Subcutaneous abdominal adipose tissue (tissue), 5 donors: ENCODE results near the gene SNAPC1.

Experiments
- H3K27ac ChIP-seq: one replicate; pipeline ENCODE4 v1.7.0; 2013; ENCODE audit warnings: low read depth, mild to moderate bottlenecking, inconsistent platforms, low read length, moderate library complexity
- H3K27me3 ChIP-seq, 5 donors: one replicate each; pipeline ENCODE4 v1.7.0; 2013; ENCODE audit warnings: low read length in 5 of 5, inconsistent platforms in 1 of 5; ENCODE audit not compliant: control insufficient read depth in 5 of 5, insufficient read depth in 4 of 5
- H3K36me3 ChIP-seq, 5 donors: one replicate each; pipeline ENCODE4 v1.7.0; 2013; ENCODE audit warnings: low read length in 5 of 5; ENCODE audit not compliant: control insufficient read depth in 5 of 5, insufficient read depth in 5 of 5
- H3K4me1 ChIP-seq, 5 donors: one replicate each; pipeline ENCODE4 v1.7.0; 2013; ENCODE audit warnings: low read length in 5 of 5, mild to moderate bottlenecking in 3 of 5, moderate library complexity in 1 of 5; ENCODE audit not compliant: control insufficient read depth in 5 of 5, insufficient read depth in 5 of 5
- H3K4me3 ChIP-seq, 5 donors: one replicate each; pipeline ENCODE4 v1.7.0; 2013; ENCODE audit warnings: low read length in 5 of 5, low read depth in 1 of 5
- H3K9ac ChIP-seq, 5 donors: one replicate each; pipeline ENCODE4 v1.7.0; 2013; ENCODE audit warnings: low read length in 5 of 5, mild to moderate bottlenecking in 4 of 5, moderate library complexity in 3 of 5
- H3K9me3 ChIP-seq, 5 donors: one replicate each; pipeline ENCODE4 v1.7.0; 2013; ENCODE audit warnings: low read length in 5 of 5; ENCODE audit not compliant: control insufficient read depth in 5 of 5
- donor health status: healthy.
- donor health status: healthy.
- donor health status: healthy.
- donor health status: healthy.
- donor health status: healthy.

SNAPC1 gene

DNA sequence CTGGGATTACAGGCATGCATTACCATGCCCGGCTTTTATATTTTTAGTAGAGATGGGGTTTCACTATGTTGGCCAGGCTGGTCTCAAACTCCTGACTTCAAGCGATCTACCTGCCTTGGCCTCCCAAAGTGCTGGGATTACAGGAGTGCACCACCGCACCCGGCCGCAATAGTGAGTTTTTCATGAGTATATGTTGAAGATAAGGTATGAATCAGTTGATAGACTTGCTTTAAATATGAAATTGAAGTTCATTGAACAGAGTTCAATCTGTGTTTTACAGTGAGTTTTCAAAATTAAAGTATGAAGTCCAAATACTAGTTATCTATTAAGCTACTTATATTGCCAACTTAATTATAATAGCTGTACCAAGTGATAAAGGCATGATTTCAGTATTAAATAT, 35.1 kb downstream of the SNAPC1 start:
- Histone ChIP-seq H3K27me3 (no peaks in the 10 kb centered on the region), H3K4me1 (no peaks in the 10 kb centered on the region), H3K4me3 (no peak overlapping the region), H3K9ac (no peak overlapping the region), H3K9me3 (no peaks in the 10 kb centered on the region), H3K27ac (no peak overlapping the region), H3K36me3 (peaks cover 9 to 20% (median 13%) of the 10 kb centered on the region in 5 donors)

DNA sequence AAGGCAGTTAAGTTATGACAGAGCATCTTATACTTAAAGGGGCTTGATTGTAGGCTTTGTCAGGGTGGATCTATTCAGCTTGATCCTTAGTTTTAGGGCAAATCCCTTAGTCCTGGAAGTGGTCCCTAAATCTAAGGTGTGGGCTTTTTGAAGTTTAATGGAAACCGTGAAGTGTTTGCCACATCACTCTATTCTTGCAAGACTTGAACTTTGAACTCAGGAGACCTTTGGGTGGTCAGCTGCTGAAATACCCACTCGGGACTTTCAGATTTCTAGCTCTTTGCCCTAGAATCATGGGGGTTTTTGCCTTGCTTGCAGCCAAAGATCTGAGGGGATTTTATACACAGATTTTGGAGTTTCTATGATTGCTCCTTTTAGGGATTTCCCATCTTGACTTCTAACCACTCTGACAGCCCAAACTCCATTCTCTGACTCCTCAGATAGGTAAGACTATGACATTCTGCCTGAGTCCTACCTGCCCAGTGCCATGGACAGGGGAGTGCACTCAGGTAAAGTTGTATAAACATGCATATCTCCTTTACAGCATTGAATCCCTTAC, 39.9 kb downstream of the SNAPC1 start:
- no peak overlapping the region for H3K27ac ChIP-seq
- no peak overlapping the region for H3K9ac ChIP-seq
- H3K9me3 ChIP-seq, result no peaks in the 10 kb centered on the region
- H3K36me3 ChIP-seq, result no peaks in the 10 kb centered on the region
- no peak overlapping the region for H3K4me3 ChIP-seq
- no peaks in the 10 kb centered on the region for H3K4me1 ChIP-seq
- H3K27me3 ChIP-seq, result no peaks in the 10 kb centered on the region

- Histone ChIP-seq H3K27ac (no peak overlapping the region), H3K9ac (no peak overlapping the region), H3K27me3 (no peaks in the 10 kb centered on the region), H3K9me3 (no peaks in the 10 kb centered on the region), H3K36me3 (no peaks in the 10 kb centered on the region), H3K4me3 (no peak overlapping the region), H3K4me1 (no peaks in the 10 kb centered on the region)
Observed at GRCh38 chr14:61803755-61804154, 41.5 kb downstream of the SNAPC1 start.

DNA sequence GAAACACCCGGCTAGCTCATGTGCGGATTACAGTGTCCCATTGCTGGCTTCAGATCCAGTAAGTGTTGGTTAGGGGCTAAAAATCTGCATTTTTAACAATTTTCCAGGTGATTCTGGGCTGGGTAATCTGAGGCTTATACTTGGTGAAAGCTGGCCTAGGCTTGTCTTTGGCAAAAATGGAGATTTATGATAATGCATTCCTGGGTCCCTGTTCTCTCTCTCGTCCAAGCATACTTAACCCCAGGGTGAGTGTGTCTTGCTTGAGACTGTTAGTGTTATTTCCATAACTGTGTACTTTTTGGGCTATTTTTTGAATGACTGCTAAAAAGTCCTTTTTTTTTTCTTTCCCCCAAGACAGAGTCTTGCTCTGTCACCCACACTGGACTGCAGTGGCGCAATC, 43.2 kb downstream of the SNAPC1 start:
- Histone ChIP-seq H3K4me3 (no peak overlapping the region), H3K27ac (no peak overlapping the region), H3K27me3 (no peaks in the 10 kb centered on the region), H3K9me3 (no peaks in the 10 kb centered on the region), H3K9ac (no peak overlapping the region), H3K36me3 (no peaks in the 10 kb centered on the region), H3K4me1 (no peaks in the 10 kb centered on the region)

DNA sequence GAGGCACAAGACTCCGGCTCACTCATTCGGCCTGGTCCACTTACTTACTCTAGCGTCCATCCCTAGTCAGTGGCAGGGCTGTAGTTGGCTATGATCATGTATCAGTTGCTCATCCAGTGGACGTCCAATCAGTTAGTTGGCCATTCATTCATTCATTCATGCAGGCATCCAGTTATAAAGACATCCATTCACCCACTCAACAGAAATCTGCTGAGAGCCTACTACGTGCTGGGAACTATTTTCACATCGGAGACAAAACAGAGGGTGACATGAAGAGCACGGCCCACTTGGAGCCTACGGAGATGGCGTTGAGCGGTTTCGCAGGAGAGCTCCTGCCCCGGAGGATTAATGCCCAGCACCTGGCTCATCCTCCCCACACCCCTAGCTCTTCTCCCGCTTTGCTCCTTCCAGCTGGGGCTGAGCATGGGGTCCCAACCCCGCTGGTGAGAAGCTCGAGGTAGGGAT, 49.7 kb downstream of the SNAPC1 start:
- peaks cover 12 to 28% (median 25%) of the 10 kb centered on the region in 5 donors for H3K27me3 ChIP-seq
- no peaks in the 10 kb centered on the region for H3K36me3 ChIP-seq
- no peaks in the 10 kb centered on the region for H3K9me3 ChIP-seq
- no peak overlapping the region for H3K27ac ChIP-seq
- peaks cover 0 to 10% (median 7%) of the 10 kb centered on the region in 5 donors for H3K4me1 ChIP-seq
- H3K4me3 ChIP-seq, result no peak overlapping the region
- no peak overlapping the region for H3K9ac ChIP-seq

GRCh38 chr14:61812347-61813095, 50.3 kb downstream of the SNAPC1 start, which contains the start of gene SYT16:
Gene SYT16 (plus strand): TSS chr14:61812703.
- Histone ChIP-seq H3K4me1 (peaks cover 0 to 10% (median 7%) of the 10 kb centered on the region in 5 donors), H3K4me3 (peak within 1 kb of the TSS in 4 of 5 donors; percentile 22 to 82 (median 55)), H3K9ac (no peak within 1 kb of the TSS), H3K9me3 (peaks cover 0 to 3% (median 0%) of the 10 kb centered on the region in 5 donors), H3K27ac (no peak within 1 kb of the TSS), H3K27me3 (peaks cover 12 to 28% (median 25%) of the 10 kb centered on the region in 5 donors), H3K36me3 (no peaks in the 10 kb centered on the region)

GRCh38 chr14:61813096-61813606, 50.9 kb downstream of the SNAPC1 start:
- H3K27ac ChIP-seq, result no peak overlapping the region
- H3K4me1 ChIP-seq, result peaks cover 0 to 10% (median 7%) of the 10 kb centered on the region in 5 donors
- H3K27me3 ChIP-seq, result peaks cover 12 to 28% (median 25%) of the 10 kb centered on the region in 5 donors
- H3K9ac ChIP-seq, result no peak overlapping the region
- H3K36me3 ChIP-seq, result no peaks in the 10 kb centered on the region
- peak overlapping the region in 4 of 5 donors; percentile 22 to 82 (median 55) for H3K4me3 ChIP-seq
- peaks cover 0 to 5% (median 0%) of the 10 kb centered on the region in 5 donors for H3K9me3 ChIP-seq

DNA sequence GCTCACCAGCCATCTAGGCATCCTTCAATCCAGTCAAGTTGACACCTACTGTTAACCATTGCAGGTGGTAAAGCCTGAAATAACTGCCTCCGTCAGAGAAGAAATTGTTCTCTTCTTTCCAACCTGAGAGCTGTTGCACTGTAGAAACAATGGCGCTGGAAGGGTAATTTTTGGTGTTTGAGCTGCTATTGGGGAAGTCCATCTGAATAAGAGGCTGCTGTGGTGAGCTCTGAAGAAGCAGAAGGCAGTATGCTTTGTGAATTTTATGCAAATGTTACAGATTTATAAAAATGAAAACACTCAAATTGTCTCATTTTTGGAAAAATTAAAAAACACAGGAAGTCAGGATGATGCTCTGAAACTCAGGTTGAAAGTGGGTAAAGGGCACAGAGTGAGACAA, 60.2 kb downstream of the SNAPC1 start:
- H3K4me1 ChIP-seq, result no peaks in the 10 kb centered on the region
- no peak overlapping the region for H3K9ac ChIP-seq
- peaks cover 0 to 2% (median 0%) of the 10 kb centered on the region in 5 donors for H3K27me3 ChIP-seq
- no peaks in the 10 kb centered on the region for H3K36me3 ChIP-seq
- H3K27ac ChIP-seq, result no peak overlapping the region
- H3K9me3 ChIP-seq, result peaks cover 0 to 13% (median 9%) of the 10 kb centered on the region in 5 donors
- no peak overlapping the region for H3K4me3 ChIP-seq

GRCh38 chr14:61832783-61833182, 70.6 kb downstream of the SNAPC1 start:
- H3K27ac ChIP-seq, result no peak overlapping the region
- H3K4me3 ChIP-seq, result no peak overlapping the region
- no peaks in the 10 kb centered on the region for H3K9me3 ChIP-seq
- no peaks in the 10 kb centered on the region for H3K4me1 ChIP-seq
- H3K27me3 ChIP-seq, result no peaks in the 10 kb centered on the region
- H3K36me3 ChIP-seq, result no peaks in the 10 kb centered on the region
- no peak overlapping the region for H3K9ac ChIP-seq

DNA sequence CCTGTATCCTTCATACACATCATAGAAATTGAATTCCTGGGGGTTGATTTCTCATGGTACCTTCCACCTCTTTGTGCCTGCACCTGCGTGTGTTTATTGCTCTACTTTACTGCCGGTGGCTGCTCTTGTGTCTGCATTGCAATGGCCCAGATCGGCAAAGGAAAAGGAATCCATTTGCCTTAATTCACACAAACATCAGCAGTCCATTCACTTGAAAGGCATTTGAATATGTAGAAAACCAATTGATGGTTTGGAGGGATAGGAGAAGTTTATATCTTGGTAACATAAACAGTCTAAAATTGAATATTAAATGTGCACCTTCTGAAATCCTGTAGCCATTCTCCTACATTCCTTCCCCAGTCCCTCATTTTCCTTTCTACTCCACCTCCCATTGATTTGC, 74.0 kb downstream of the SNAPC1 start:
- H3K9me3 ChIP-seq, result no peaks in the 10 kb centered on the region
- no peak overlapping the region for H3K27ac ChIP-seq
- no peaks in the 10 kb centered on the region for H3K36me3 ChIP-seq
- no peaks in the 10 kb centered on the region for H3K27me3 ChIP-seq
- H3K4me1 ChIP-seq, result peaks cover 0 to 9% (median 7%) of the 10 kb centered on the region in 5 donors
- no peak overlapping the region for H3K4me3 ChIP-seq
- H3K9ac ChIP-seq, result no peak overlapping the region
